GM10266 (cell line): ENCODE data around the gene UQCR10.

Experiments used
- DNase-seq: peaks from one replicate; pipeline ENCODE4 v3.0.0; 2012; ENCODE audit errors: extremely low spot score
- TF ChIP-seq, protein P1 (sequence below): IDR thresholded peaks from 2 replicates; pipeline ENCODE4 v1.5.1; 2012; ENCODE audit warnings: mild to moderate bottlenecking, low read depth; ENCODE audit not compliant: control insufficient read depth, insufficient read depth; ENCODE audit errors: missing control alignments

Gene UQCR10

DNA sequence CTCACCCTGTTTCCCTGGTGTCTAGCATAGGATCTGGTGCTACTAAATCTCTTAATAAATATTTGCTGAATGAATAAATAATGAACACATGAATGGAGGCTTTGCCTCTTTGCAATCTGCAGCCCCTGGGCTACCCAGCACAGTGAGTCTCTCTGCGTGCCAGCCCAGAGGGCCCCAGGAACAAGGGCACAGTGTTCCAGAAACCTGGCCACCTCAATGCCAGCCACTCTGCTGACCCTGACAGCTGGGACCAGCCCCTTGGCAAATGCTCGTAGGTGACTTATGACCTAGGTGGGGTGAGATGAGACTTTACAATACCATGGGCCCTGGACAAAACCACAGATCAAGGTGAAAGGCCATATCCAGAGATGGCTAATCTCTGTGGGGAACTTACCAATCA lies 31.6 kb downstream of the UQCR10 start:
- TF ChIP-seq, protein P1, sequence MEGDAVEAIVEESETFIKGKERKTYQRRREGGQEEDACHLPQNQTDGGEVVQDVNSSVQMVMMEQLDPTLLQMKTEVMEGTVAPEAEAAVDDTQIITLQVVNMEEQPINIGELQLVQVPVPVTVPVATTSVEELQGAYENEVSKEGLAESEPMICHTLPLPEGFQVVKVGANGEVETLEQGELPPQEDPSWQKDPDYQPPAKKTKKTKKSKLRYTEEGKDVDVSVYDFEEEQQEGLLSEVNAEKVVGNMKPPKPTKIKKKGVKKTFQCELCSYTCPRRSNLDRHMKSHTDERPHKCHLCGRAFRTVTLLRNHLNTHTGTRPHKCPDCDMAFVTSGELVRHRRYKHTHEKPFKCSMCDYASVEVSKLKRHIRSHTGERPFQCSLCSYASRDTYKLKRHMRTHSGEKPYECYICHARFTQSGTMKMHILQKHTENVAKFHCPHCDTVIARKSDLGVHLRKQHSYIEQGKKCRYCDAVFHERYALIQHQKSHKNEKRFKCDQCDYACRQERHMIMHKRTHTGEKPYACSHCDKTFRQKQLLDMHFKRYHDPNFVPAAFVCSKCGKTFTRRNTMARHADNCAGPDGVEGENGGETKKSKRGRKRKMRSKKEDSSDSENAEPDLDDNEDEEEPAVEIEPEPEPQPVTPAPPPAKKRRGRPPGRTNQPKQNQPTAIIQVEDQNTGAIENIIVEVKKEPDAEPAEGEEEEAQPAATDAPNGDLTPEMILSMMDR = no peak
- DNase-seq = no peak

DNA sequence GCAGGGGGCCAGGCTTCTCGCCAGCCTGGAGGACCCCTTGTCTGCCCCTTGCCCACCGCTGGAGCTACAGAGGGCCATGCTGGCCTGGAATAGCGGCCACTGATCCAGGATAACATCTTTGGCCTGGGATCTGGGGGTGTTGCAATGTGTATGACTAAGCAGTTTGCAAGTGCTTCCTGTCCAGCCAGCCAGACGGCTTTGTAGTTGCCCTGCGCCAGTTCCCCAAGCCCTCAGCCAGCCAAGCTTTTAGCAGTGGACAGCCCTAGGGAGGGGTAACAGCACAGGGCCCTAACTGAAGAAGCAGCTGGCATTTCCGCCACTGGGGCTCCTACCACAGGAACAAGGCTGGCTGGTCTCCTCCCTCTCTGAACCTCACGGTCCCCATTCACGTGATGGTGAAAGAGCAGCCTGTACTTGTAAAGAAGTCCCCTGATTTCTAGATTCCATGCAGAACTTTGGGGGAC lies 32.1 kb downstream of the UQCR10 start:
- no peak for DNase-seq
- TF ChIP-seq, protein P1 = no peak

DNA sequence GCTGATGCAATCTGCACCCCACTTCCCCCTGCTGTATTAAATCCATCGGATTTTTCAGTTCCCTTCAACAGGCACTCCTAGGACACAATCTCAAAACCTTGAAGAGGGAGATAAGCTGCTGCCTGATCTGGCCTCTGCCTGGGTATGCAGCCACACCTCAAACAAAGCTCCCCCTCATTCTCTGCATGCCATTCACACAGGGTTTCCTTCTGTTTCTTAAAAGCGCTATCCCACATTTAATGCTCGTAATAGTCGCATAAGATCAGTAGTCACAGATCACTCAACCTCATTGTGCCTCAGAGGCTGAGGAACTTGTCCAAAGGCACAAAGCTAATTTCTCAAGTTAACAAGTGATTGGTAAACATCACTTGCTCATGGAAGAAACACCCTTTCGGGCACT lies 34.0 kb downstream of the UQCR10 start:
- no peak for DNase-seq
- TF ChIP-seq, protein P1 = no peak

DNA sequence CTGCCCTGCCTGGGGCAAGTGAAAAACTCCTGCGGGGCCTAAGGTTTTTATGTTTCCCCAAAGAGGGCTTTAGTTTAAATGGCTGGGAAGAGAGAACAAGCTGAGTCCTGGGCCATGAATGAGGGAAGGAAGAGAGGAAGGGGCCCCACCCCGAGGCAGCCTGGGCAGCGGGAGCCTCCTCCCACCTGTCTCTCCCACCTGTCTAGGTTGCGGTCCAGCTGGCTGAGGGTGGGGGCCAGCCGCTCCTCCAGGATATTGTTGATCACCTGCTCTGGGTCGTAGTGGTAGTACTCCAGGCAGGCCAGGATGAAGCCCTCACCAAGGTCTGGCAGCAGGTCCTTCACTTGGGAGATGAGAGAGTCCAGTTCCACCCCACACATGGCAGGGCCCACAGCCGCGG lies 34.6 kb downstream of the UQCR10 start:
- TF ChIP-seq, protein P1 = no peak
- DNase-seq = no peak

DNA sequence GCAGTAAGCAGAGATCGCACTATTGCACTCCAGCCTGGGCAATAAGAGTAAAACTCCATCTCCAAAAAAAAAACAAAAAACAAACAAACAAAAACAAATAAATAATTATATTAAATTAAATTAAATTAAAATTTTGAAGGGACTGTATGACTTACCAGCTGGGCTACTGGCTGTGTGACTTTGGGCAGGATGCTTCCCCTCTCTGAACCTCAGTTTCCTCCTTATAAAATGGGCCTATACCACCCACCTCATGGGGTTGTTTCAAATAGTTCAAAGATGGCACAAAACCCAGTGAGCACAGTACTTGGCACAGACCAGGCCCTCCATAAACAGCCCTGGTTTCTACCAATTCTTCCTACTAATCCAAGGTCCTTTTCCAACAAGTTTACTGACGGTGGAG lies 36.0 kb downstream of the UQCR10 start:
- DNase-seq = no peak
- TF ChIP-seq, protein P1 = no peak

DNA sequence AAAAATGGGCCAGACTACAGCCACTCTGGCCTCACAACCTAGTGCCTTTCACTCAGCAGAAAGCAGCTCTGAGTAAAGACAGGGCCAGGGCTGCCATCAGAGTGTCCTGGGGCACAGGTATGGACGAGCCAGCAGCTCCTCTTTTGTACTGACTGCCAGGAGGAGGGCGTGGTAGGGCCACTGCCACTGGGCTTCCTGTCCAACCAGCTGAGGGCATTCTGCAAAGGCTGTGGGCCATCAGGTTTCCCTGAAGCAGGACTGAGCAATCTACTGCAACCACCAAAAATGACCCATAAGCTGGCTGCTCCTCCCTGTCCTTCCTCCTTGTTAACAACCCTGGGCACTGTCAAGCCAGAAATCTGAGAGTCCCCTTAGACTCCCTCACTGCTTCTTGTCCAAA lies 37.8 kb downstream of the UQCR10 start:
- no peak for DNase-seq
- TF ChIP-seq, protein P1 = no peak

DNA sequence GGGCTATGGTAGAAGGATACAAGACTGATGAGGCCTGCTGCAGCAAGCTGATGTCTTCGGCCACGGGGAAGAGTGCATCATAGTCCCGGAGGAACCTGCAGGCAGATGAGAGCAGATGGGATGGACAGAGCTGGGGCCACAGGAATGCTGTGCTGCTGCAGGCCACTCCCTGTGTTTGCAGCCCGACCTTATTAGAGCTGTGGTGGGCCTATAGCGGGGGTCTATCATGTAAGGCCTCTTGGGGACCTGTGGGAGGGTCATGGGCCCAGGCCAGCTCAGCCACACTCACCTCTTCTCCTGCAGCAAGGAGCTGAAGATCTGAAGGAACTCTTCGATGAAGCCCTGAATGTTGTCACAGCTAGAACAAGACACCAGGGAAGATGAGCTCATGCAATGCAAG lies 39.0 kb downstream of the UQCR10 start:
- TF ChIP-seq, protein P1 = no peak
- DNase-seq = no peak
